HepG2 (cell line): Measurements from ENCODE around the gene WIPF2. TPM values are rescaled to one million over a fixed set of nuclear protein-coding genes. Genes with fewer than 3 reads are reported as not detected.

Experiments
- CBFB ChIP-seq: sonication (generic); formaldehyde crosslinking; IDR thresholded peaks from 2 replicates; pipeline ENCODE4 v1.4.0; 2020; ENCODE audit warnings: missing genetic modification reagents
- CREB1 ChIP-seq, 2 experiments: fragments of 450-650 bp in 1 of 2; IDR thresholded peaks; 2 replicates each; pipeline ENCODE4 v1.6.1; 2016 to 2017; ENCODE audit warnings: control low read depth in 1 of 2, mild to moderate bottlenecking in 1 of 2, missing compliant biosample characterization in 1 of 2, missing genetic modification characterization in 1 of 2
- JUN ChIP-seq: sonication (generic); formaldehyde crosslinking; IDR thresholded peaks from 2 replicates; pipeline ENCODE4 v1.4.0; 2020; ENCODE audit warnings: mild to moderate bottlenecking, missing genetic modification reagents
- NBN ChIP-seq: fragments of 450-650 bp; conservative IDR thresholded peaks from 2 replicates; pipeline ENCODE4 v1.6.1; 2017
- NONO ChIP-seq, 2 experiments: fragments of 450-650 bp in 1 of 2; sonication (generic) in 1 of 2; formaldehyde crosslinking in 1 of 2; IDR thresholded peaks in 1 of 2; conservative IDR thresholded peaks in 1 of 2; 2 replicates each; pipeline versions ENCODE4 v1.6.1 to v1.8.0; 2017 to 2022; ENCODE audit warnings: mild to moderate bottlenecking in 1 of 2, missing genetic modification reagents in 1 of 2, moderate library complexity in 1 of 2
- NR2F6 ChIP-seq, 2 experiments: IDR thresholded peaks; 2 replicates each; pipeline ENCODE4 v1.6.1; 2016; ENCODE audit warnings: antibody characterized with exemption in 1 of 2, mild to moderate bottlenecking in 1 of 2
- ONECUT2 ChIP-seq: sonication (generic); formaldehyde crosslinking; IDR thresholded peaks from 2 replicates; pipeline ENCODE4 v1.4.0; 2020; ENCODE audit warnings: missing genetic modification reagents
- RORA ChIP-seq: sonication (generic); formaldehyde crosslinking; IDR thresholded peaks from 2 replicates; pipeline ENCODE4 v1.5.0; 2020; ENCODE audit warnings: mild to moderate bottlenecking, missing genetic modification reagents, moderate library complexity
- SKI ChIP-seq: fragments of 450-650 bp; IDR thresholded peaks from one replicate; pipeline ENCODE4 v1.6.1; 2018; ENCODE audit warnings: mild to moderate bottlenecking; ENCODE audit not compliant: partially characterized antibody
- TARDBP ChIP-seq: sonication (generic); formaldehyde crosslinking; IDR thresholded peaks from 2 replicates; pipeline ENCODE4 v1.8.0; 2022; ENCODE audit warnings: mild to moderate bottlenecking, missing genetic modification reagents
- ZFP1 ChIP-seq: IDR thresholded peaks from 2 replicates; pipeline ENCODE4 v1.6.1; 2016
- ZMAT3 ChIP-seq: sonication (generic); formaldehyde crosslinking; conservative IDR thresholded peaks from 2 replicates; pipeline ENCODE4 v1.7.0; 2021; ENCODE audit warnings: missing genetic modification reagents
- ZNF230 ChIP-seq: sonication (generic); formaldehyde crosslinking; IDR thresholded peaks from 2 replicates; pipeline ENCODE4 v1.4.0; 2020; ENCODE audit warnings: mild to moderate bottlenecking, missing genetic modification reagents
- ZNF260 ChIP-seq: sonication (generic); formaldehyde crosslinking; IDR thresholded peaks from 2 replicates; pipeline ENCODE4 v1.4.0; 2020; ENCODE audit warnings: missing genetic modification reagents, low read depth, mild to moderate bottlenecking, borderline replicate concordance
- ZNF773 ChIP-seq: sonication (generic); formaldehyde crosslinking; IDR thresholded peaks from 2 replicates; pipeline ENCODE4 v1.4.0; 2020; ENCODE audit warnings: missing genetic modification reagents, borderline replicate concordance
- ZNF878 ChIP-seq: sonication (generic); formaldehyde crosslinking; IDR thresholded peaks from 2 replicates; pipeline ENCODE4 v1.8.1; 2023; ENCODE audit warnings: mild to moderate bottlenecking, missing genetic modification reagents, moderate library complexity
- polyA plus RNA-seq, 8 experiments: library from polyadenylated mRNA; depleted of rRNA in 3 of 8; stranded (reverse) in 7 of 8; unstranded in 1 of 8; fragments of >200 nt; fragmentation: Illumina TruSeq in 4 of 8; extraction: Trizol in 4 of 8; gene quantifications; 2 replicates each; pipeline versions ENCODE4 v1.2.1 to v1.2.3, GENCODE V29; 2011 to 2016; ENCODE audit warnings: low read depth in 4 of 8, missing spikeins in 1 of 8, mixed read lengths in 1 of 8; ENCODE audit not compliant: insufficient read depth in 1 of 8
- total RNA-seq, 5 experiments: library from RNA; depleted of rRNA; stranded (reverse); fragments of >200 nt; fragmentation: Illumina TruSeq; extraction: Trizol; gene quantifications; 2 replicates each; pipeline ENCODE4 v1.2.3, GENCODE V29; 2016; ENCODE audit warnings: low read depth in 1 of 5
- TF ChIP-seq, protein P1 (sequence below): sonication (generic); formaldehyde crosslinking; IDR thresholded peaks from 2 replicates; pipeline ENCODE4 v1.4.0; 2020; ENCODE audit warnings: low read depth, mild to moderate bottlenecking, missing genetic modification reagents
- TF ChIP-seq, protein P2 (sequence below): IDR thresholded peaks from 2 replicates; pipeline ENCODE4 v1.6.1; 2016; ENCODE audit warnings: low read depth, missing genetic modification reagents, missing compliant biosample characterization
- TF ChIP-seq, protein P3 (sequence below): fragments of 450-650 bp; IDR thresholded peaks from 2 replicates; pipeline ENCODE4 v1.6.1; 2017

Gene WIPF2
- total and polyA plus RNA-seq, 2 of the 13 experiments (the other 11 are each of a cell fraction or from before 2014, with no cell fraction given), result 7.2 to 10.8 TPM

DNA sequence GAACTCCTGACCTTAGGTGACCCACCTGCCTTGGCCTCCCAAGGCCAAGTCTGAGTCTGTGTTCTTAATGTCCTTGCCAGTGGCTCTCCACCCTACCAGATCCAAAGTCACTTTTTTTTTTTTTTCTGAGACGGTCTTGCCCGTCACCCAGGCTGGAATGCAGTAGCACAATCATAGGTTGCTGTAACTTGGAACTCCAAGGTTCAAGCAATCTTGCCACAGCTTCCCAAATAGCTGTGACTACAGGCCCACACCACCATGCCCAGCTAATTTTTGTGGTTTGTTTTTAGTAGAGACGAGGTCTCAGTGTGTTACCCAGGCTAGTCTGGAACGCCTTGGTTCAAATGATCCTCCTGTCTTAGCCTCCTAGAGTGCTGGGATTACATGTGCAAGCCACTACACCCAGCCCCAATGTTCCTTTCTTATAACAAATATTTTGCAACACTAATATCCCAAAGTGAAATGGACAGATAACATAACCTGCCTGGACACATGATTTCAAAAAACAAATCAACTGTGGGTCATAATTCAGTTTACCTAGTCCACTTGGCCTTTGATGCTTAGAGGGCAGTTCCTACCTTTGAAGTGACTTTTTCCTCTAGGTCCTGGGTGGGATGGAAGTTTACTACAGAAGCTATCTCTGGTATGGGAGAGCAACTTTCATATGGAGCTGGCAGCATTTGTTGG lies 45.9 kb upstream of the WIPF2 start (continued):
- no peak for TF ChIP-seq ZNF773 (CRISPR knock-in tag)
- peak; percentile 88 for TF ChIP-seq NR2F6 (IDR thresholded peaks at IDR 0.05)
- peak; percentile 89 for TF ChIP-seq NR2F6 (CRISPR knock-in tag; IDR thresholded peaks at IDR 0.05)
- no peak for TF ChIP-seq SKI
- no peak for TF ChIP-seq ZNF230 (CRISPR knock-in tag)
- TF ChIP-seq ZNF260, result no peak
- TF ChIP-seq, protein P1, sequence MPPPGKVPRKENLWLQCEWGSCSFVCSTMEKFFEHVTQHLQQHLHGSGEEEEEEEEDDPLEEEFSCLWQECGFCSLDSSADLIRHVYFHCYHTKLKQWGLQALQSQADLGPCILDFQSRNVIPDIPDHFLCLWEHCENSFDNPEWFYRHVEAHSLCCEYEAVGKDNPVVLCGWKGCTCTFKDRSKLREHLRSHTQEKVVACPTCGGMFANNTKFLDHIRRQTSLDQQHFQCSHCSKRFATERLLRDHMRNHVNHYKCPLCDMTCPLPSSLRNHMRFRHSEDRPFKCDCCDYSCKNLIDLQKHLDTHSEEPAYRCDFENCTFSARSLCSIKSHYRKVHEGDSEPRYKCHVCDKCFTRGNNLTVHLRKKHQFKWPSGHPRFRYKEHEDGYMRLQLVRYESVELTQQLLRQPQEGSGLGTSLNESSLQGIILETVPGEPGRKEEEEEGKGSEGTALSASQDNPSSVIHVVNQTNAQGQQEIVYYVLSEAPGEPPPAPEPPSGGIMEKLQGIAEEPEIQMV (CRISPR knock-in tag), result no peak
- no peak for TF ChIP-seq JUN (CRISPR knock-in tag)
- TF ChIP-seq CREB1 (IDR thresholded peaks at IDR 0.05), result no peak
- TF ChIP-seq CREB1 (CRISPR knock-in tag; IDR thresholded peaks at IDR 0.05), result no peak
- TF ChIP-seq, protein P2, sequence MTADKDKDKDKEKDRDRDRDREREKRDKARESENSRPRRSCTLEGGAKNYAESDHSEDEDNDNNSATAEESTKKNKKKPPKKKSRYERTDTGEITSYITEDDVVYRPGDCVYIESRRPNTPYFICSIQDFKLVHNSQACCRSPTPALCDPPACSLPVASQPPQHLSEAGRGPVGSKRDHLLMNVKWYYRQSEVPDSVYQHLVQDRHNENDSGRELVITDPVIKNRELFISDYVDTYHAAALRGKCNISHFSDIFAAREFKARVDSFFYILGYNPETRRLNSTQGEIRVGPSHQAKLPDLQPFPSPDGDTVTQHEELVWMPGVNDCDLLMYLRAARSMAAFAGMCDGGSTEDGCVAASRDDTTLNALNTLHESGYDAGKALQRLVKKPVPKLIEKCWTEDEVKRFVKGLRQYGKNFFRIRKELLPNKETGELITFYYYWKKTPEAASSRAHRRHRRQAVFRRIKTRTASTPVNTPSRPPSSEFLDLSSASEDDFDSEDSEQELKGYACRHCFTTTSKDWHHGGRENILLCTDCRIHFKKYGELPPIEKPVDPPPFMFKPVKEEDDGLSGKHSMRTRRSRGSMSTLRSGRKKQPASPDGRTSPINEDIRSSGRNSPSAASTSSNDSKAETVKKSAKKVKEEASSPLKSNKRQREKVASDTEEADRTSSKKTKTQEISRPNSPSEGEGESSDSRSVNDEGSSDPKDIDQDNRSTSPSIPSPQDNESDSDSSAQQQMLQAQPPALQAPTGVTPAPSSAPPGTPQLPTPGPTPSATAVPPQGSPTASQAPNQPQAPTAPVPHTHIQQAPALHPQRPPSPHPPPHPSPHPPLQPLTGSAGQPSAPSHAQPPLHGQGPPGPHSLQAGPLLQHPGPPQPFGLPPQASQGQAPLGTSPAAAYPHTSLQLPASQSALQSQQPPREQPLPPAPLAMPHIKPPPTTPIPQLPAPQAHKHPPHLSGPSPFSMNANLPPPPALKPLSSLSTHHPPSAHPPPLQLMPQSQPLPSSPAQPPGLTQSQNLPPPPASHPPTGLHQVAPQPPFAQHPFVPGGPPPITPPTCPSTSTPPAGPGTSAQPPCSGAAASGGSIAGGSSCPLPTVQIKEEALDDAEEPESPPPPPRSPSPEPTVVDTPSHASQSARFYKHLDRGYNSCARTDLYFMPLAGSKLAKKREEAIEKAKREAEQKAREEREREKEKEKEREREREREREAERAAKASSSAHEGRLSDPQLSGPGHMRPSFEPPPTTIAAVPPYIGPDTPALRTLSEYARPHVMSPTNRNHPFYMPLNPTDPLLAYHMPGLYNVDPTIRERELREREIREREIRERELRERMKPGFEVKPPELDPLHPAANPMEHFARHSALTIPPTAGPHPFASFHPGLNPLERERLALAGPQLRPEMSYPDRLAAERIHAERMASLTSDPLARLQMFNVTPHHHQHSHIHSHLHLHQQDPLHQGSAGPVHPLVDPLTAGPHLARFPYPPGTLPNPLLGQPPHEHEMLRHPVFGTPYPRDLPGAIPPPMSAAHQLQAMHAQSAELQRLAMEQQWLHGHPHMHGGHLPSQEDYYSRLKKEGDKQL, result 0 out of 2 replicates have a peak, but pooled peaks have one; percentile 35
- TF ChIP-seq TARDBP (CRISPR knock-in tag), result peak; percentile 69
- no peak for TF ChIP-seq ONECUT2
- TF ChIP-seq, protein P3, sequence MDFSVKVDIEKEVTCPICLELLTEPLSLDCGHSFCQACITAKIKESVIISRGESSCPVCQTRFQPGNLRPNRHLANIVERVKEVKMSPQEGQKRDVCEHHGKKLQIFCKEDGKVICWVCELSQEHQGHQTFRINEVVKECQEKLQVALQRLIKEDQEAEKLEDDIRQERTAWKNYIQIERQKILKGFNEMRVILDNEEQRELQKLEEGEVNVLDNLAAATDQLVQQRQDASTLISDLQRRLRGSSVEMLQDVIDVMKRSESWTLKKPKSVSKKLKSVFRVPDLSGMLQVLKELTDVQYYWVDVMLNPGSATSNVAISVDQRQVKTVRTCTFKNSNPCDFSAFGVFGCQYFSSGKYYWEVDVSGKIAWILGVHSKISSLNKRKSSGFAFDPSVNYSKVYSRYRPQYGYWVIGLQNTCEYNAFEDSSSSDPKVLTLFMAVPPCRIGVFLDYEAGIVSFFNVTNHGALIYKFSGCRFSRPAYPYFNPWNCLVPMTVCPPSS, result no peak
- TF ChIP-seq CBFB (CRISPR knock-in tag), result no peak
- peak; percentile 80; the same call in 1 of the 2 replicates for TF ChIP-seq ZNF878 (CRISPR knock-in tag)
- TF ChIP-seq ZFP1, result peak; percentile 66; the same call in 1 of the 2 replicates
- TF ChIP-seq ZMAT3 (CRISPR knock-in tag), result no peak; the same call in 1 of the 2 replicates
- TF ChIP-seq NBN, result no peak
- TF ChIP-seq NONO (IDR thresholded peaks at IDR 0.05), result no peak
- 0 out of 2 replicates have a peak, but pooled peaks have one; percentile 18 for TF ChIP-seq NONO (CRISPR knock-in tag; conservative IDR thresholded peaks at IDR 0.05)
- TF ChIP-seq RORA (CRISPR knock-in tag), result no peak
